ENCODE measurements around the gene CYP1B1. TPM values are rescaled to one million over a fixed set of nuclear protein-coding genes. Genes with fewer than 3 reads are reported as not detected.
"Not testable (repeated sequence)": the region's sequence is repeated elsewhere in the genome, so short reads cannot be mapped to it uniquely, and the experiment has no call there.

The CYP1B1 gene
- total RNA-seq = 10 to 100 TPM; 21.7 to 23.5 TPM

GRCh38 chr2:38075507-38076151 lies at the start of gene CYP1B1:
TSS of gene CYP1B1 (minus strand) at chr2:38076151. CDS start at chr2:38075388, 763 bp downstream.
- H3K36me3 Mint-ChIP-seq = peaks cover 33% of the 10 kb centered on the region
- peak within 1 kb of the TSS; percentile 95 for H3K27ac Mint-ChIP-seq

GRCh38 chr2:38125007-38125406 lies 49.1 kb upstream of the CYP1B1 start:
- peaks cover 8% of the 10 kb centered on the region for H3K36me3 Mint-ChIP-seq
- H3K9me3 Mint-ChIP-seq = peaks cover 27% of the 10 kb centered on the region
- peaks cover 4% of the 10 kb centered on the region for H3K27me3 Mint-ChIP-seq
- no peaks in the 10 kb centered on the region for H3K4me1 Mint-ChIP-seq
- no peak overlapping the region for H3K27ac Mint-ChIP-seq
- DNase-seq = no peak
- H3K4me3 Mint-ChIP-seq = no peak overlapping the region

More at GRCh38 chr2:38075507-38076151, at the start of gene CYP1B1:
- Mint-ChIP-seq H3K27me3 (peaks cover 60% of the 10 kb centered on the region), H3K4me1 (peaks cover 23% of the 10 kb centered on the region), H3K9me3 (peaks cover 4% of the 10 kb centered on the region), H3K4me3 (peak within 1 kb of the TSS; percentile 79)
- DNase-seq = peak; percentile 18

GRCh38 chr2:38123911-38124310 lies 48.0 kb upstream of the CYP1B1 start:
- Mint-ChIP-seq H3K27me3 (peaks cover 10% of the 10 kb centered on the region), H3K9me3 (peaks cover 24% of the 10 kb centered on the region), H3K27ac (no peak overlapping the region), H3K4me3 (no peak overlapping the region), H3K36me3 (peaks cover 8% of the 10 kb centered on the region), H3K4me1 (no peaks in the 10 kb centered on the region)
- DNase-seq = no peak

GRCh38 chr2:38122344-38122743 lies 46.4 kb upstream of the CYP1B1 start:
- H3K36me3 Mint-ChIP-seq = peaks cover 5% of the 10 kb centered on the region
- no peaks in the 10 kb centered on the region for H3K4me1 Mint-ChIP-seq
- peaks cover 10% of the 10 kb centered on the region for H3K27me3 Mint-ChIP-seq
- peaks cover 14% of the 10 kb centered on the region for H3K9me3 Mint-ChIP-seq
- no peak for DNase-seq
- H3K4me3 Mint-ChIP-seq = no peak overlapping the region
- H3K27ac Mint-ChIP-seq = no peak overlapping the region

GRCh38 chr2:38121481-38121880 lies 45.5 kb upstream of the CYP1B1 start:
- Mint-ChIP-seq H3K27ac (no peak overlapping the region), H3K36me3 (no peaks in the 10 kb centered on the region), H3K4me3 (no peak overlapping the region), H3K9me3 (peaks cover 7% of the 10 kb centered on the region), H3K27me3 (peaks cover 10% of the 10 kb centered on the region), H3K4me1 (no peaks in the 10 kb centered on the region)
- no peak for DNase-seq

GRCh38 chr2:38120829-38121228 lies 44.9 kb upstream of the CYP1B1 start:
- DNase-seq = no peak
- Mint-ChIP-seq H3K36me3 (no peaks in the 10 kb centered on the region), H3K27me3 (peaks cover 13% of the 10 kb centered on the region), H3K27ac (no peak overlapping the region), H3K4me1 (no peaks in the 10 kb centered on the region), H3K9me3 (peaks cover 2% of the 10 kb centered on the region), H3K4me3 (no peak overlapping the region)

- Mint-ChIP-seq H3K4me3 (no peak overlapping the region), H3K27me3 (peaks cover 17% of the 10 kb centered on the region), H3K9me3 (no peaks in the 10 kb centered on the region), H3K36me3 (no peaks in the 10 kb centered on the region), H3K4me1 (peaks cover 3% of the 10 kb centered on the region), H3K27ac (no peak overlapping the region)
- no peak for DNase-seq
Measured at GRCh38 chr2:38120264-38120592, 44.3 kb upstream of the CYP1B1 start.

- H3K9me3 Mint-ChIP-seq = peaks cover 6% of the 10 kb centered on the region
- DNase-seq = no peak
- no peak overlapping the region for H3K4me3 Mint-ChIP-seq
- H3K27me3 Mint-ChIP-seq = peaks cover 41% of the 10 kb centered on the region
- H3K36me3 Mint-ChIP-seq = peaks cover 6% of the 10 kb centered on the region
- peaks cover 10% of the 10 kb centered on the region for H3K4me1 Mint-ChIP-seq
- H3K27ac Mint-ChIP-seq = no peak overlapping the region
Measured at GRCh38 chr2:38116762-38117161, 40.8 kb upstream of the CYP1B1 start.

GRCh38 chr2:38115216-38116032 lies 39.5 kb upstream of the CYP1B1 start:
- peaks cover 7% of the 10 kb centered on the region for H3K9me3 Mint-ChIP-seq
- H3K4me1 Mint-ChIP-seq = peaks cover 10% of the 10 kb centered on the region
- peaks cover 53% of the 10 kb centered on the region for H3K27me3 Mint-ChIP-seq
- H3K4me3 Mint-ChIP-seq = no peak overlapping the region
- peaks cover 8% of the 10 kb centered on the region for H3K36me3 Mint-ChIP-seq
- H3K27ac Mint-ChIP-seq = no peak overlapping the region
- DNase-seq = peak; percentile 63

- no peak overlapping the region for H3K27ac Mint-ChIP-seq
- H3K27me3 Mint-ChIP-seq = peaks cover 55% of the 10 kb centered on the region
- peaks cover 8% of the 10 kb centered on the region for H3K36me3 Mint-ChIP-seq
- no peak overlapping the region for H3K4me3 Mint-ChIP-seq
- DNase-seq = no peak
- H3K9me3 Mint-ChIP-seq = peaks cover 7% of the 10 kb centered on the region
- H3K4me1 Mint-ChIP-seq = peaks cover 10% of the 10 kb centered on the region
Measured at GRCh38 chr2:38113981-38114708, 38.2 kb upstream of the CYP1B1 start.

GRCh38 chr2:38113051-38113450 lies 37.1 kb upstream of the CYP1B1 start:
- no peak for DNase-seq
- Mint-ChIP-seq H3K27ac (no peak overlapping the region), H3K27me3 (peaks cover 58% of the 10 kb centered on the region), H3K36me3 (peaks cover 8% of the 10 kb centered on the region), H3K9me3 (peaks cover 7% of the 10 kb centered on the region), H3K4me3 (no peak overlapping the region), H3K4me1 (peaks cover 14% of the 10 kb centered on the region)

GRCh38 chr2:38111350-38111749 lies 35.4 kb upstream of the CYP1B1 start:
- not testable (repeated sequence) for H3K9me3 Mint-ChIP-seq, H3K4me3 Mint-ChIP-seq, H3K27ac Mint-ChIP-seq, DNase-seq, H3K36me3 Mint-ChIP-seq
- peaks cover 63% of the 10 kb centered on the region for H3K27me3 Mint-ChIP-seq
- H3K4me1 Mint-ChIP-seq = peaks cover 22% of the 10 kb centered on the region

GRCh38 chr2:38109732-38110181 lies 33.8 kb upstream of the CYP1B1 start:
- H3K36me3 Mint-ChIP-seq = peaks cover 8% of the 10 kb centered on the region
- H3K27ac Mint-ChIP-seq = no peak overlapping the region
- H3K9me3 Mint-ChIP-seq = peaks cover 10% of the 10 kb centered on the region
- H3K4me3 Mint-ChIP-seq = no peak overlapping the region
- no peak for DNase-seq
- peaks cover 26% of the 10 kb centered on the region for H3K4me1 Mint-ChIP-seq
- H3K27me3 Mint-ChIP-seq = peaks cover 52% of the 10 kb centered on the region

GRCh38 chr2:38108907-38109731 lies 33.2 kb upstream of the CYP1B1 start:
- Mint-ChIP-seq H3K36me3 (peaks cover 8% of the 10 kb centered on the region), H3K4me1 (peaks cover 26% of the 10 kb centered on the region), H3K27me3 (peaks cover 52% of the 10 kb centered on the region), H3K27ac (no peak overlapping the region), H3K9me3 (peaks cover 11% of the 10 kb centered on the region), H3K4me3 (no peak overlapping the region)
- DNase-seq = no peak
